PC-3 (cell line): ENCODE results near the gene TMEM106C.

ENCODE experiments used
- EZH2 ChIP-seq: fragments of 300-600 bp; sonication (generic); IDR thresholded peaks from one replicate; pipeline ENCODE4 v1.6.1; 2017; ENCODE audit warnings: antibody characterized with exemption, mild to moderate bottlenecking, low read length; ENCODE audit not compliant: unreplicated experiment
- TF ChIP-seq, protein P1 (sequence below): fragments of 300-600 bp; sonication (generic); conservative IDR thresholded peaks from 2 replicates; pipeline ENCODE4 v1.5.1; 2017; ENCODE audit warnings: antibody characterized with exemption, low read depth, mild to moderate bottlenecking, low read length

- TF ChIP-seq, protein P1, sequence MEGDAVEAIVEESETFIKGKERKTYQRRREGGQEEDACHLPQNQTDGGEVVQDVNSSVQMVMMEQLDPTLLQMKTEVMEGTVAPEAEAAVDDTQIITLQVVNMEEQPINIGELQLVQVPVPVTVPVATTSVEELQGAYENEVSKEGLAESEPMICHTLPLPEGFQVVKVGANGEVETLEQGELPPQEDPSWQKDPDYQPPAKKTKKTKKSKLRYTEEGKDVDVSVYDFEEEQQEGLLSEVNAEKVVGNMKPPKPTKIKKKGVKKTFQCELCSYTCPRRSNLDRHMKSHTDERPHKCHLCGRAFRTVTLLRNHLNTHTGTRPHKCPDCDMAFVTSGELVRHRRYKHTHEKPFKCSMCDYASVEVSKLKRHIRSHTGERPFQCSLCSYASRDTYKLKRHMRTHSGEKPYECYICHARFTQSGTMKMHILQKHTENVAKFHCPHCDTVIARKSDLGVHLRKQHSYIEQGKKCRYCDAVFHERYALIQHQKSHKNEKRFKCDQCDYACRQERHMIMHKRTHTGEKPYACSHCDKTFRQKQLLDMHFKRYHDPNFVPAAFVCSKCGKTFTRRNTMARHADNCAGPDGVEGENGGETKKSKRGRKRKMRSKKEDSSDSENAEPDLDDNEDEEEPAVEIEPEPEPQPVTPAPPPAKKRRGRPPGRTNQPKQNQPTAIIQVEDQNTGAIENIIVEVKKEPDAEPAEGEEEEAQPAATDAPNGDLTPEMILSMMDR = no peak
- TF ChIP-seq EZH2 = no peak
Measured at GRCh38 chr12:48009471-48009870, 46.1 kb downstream of the TMEM106C start.
